ENCODE data around the gene NELL1.

DNA sequence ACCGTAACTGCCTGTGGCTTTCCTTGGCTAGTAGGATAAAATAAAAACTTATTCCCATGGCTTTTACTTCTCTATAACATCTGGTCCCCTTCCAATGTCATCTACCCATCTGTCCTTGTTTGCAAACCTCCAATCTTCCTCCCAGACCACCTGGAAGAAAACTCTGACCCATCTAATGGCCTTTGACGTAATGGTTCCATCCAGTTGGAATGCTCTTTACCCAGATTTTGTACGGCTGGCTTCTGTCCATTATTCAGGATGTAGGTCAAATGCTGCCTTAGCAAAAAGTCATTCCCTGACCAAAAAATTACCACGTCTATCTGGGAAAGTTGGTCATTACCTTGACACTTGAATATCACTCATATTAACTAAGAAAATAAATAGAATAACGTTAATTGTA lies 945.6 kb downstream of the NELL1 start:
- TF ChIP-seq, protein P1, sequence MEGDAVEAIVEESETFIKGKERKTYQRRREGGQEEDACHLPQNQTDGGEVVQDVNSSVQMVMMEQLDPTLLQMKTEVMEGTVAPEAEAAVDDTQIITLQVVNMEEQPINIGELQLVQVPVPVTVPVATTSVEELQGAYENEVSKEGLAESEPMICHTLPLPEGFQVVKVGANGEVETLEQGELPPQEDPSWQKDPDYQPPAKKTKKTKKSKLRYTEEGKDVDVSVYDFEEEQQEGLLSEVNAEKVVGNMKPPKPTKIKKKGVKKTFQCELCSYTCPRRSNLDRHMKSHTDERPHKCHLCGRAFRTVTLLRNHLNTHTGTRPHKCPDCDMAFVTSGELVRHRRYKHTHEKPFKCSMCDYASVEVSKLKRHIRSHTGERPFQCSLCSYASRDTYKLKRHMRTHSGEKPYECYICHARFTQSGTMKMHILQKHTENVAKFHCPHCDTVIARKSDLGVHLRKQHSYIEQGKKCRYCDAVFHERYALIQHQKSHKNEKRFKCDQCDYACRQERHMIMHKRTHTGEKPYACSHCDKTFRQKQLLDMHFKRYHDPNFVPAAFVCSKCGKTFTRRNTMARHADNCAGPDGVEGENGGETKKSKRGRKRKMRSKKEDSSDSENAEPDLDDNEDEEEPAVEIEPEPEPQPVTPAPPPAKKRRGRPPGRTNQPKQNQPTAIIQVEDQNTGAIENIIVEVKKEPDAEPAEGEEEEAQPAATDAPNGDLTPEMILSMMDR (conservative IDR thresholded peaks at IDR 0.05; ENCODE audit: low read length) = no peak
- TF ChIP-seq EZH2phosphoT487 (IDR thresholded peaks at IDR 0.05; ENCODE audit: borderline replicate concordance) = no peak
